K562 (cell line): Measurements from ENCODE around the gene PRKCE. TPM values are rescaled to one million over a fixed set of nuclear protein-coding genes. Genes with fewer than 3 reads are reported as not detected.
A peak's percentile ranks its signal among the peaks of the same experiment; 100 is the strongest.

ENCODE experiments used
- MGA ChIP-seq: fragments of 450-650 bp; IDR thresholded peaks from 2 replicates; pipeline ENCODE4 v1.6.1; 2016; ENCODE audit warnings: mild to moderate bottlenecking, moderate library complexity
- POLR2AphosphoS5 ChIP-seq: IDR thresholded peaks from 2 replicates; pipeline ENCODE4 v1.6.1; 2011; ENCODE audit warnings: mild to moderate bottlenecking, low read depth, low read length, moderate library complexity; ENCODE audit not compliant: control insufficient read depth, insufficient read depth
- ZNF175 ChIP-seq: fragments of 200-800 bp; sonication (Bioruptor generic); IDR thresholded peaks from 2 replicates; pipeline ENCODE4 v1.6.1; 2016; ENCODE audit warnings: low read depth, mild to moderate bottlenecking, missing genetic modification characterization, missing compliant biosample characterization
- polyA plus RNA-seq, 8 experiments: library from polyadenylated mRNA; depleted of rRNA in 4 of 8; stranded (reverse) in 5 of 8; unstranded in 3 of 8; fragments of >200 nt; fragmentation: Nextera tagmentation in 2 of 8; fragmentation: Illumina TruSeq in 1 of 8; extraction: Ambion mirVana in 2 of 8; extraction: Trizol in 1 of 8; gene quantifications; 2 replicates each; pipeline versions ENCODE4 v1.2.1 to v1.2.3, GENCODE V29; 2011 to 2014; ENCODE audit warnings: inconsistent platforms in 1 of 8, missing spikeins in 1 of 8
- total RNA-seq, 7 experiments: library from RNA; depleted of rRNA in 6 of 7; stranded (reverse); fragments of >200 nt in 6 of 7; fragmentation: Illumina TruSeq in 2 of 7; extraction: Trizol in 2 of 7; gene quantifications; 2 replicates each; pipeline versions ENCODE4 v1.2.1 to v1.2.3, GENCODE V29; 2011 to 2021; ENCODE audit warnings: low replicate concordance in 1 of 7

Gene PRKCE
- total and polyA plus RNA-seq, 9 of the 15 experiments (the other 6 are each of a cell fraction or from before 2014, with no cell fraction given): 0.06 to 1.0 (median 0.22) TPM; not detected in 1

- 0 out of 2 replicates have a peak, but pooled peaks have one; percentile 28 for TF ChIP-seq MGA
- TF ChIP-seq ZNF175 (CRISPR knock-in tag): no peak
- TF ChIP-seq POLR2AphosphoS5: no peak
Measured at GRCh38 chr2:45889053-45889452, 237.6 kb downstream of the PRKCE start (continued).
